NCI-H345 treated with DMSO at 0.1 percent for 48 hours (cell line): ENCODE data around the gene SLC47A2.

Experiments
- DNase-seq: peaks from one replicate; lab custom pipeline; 2025; ENCODE audit not compliant: unreplicated experiment; lab: John Stamatoyannopoulos, UW

The SLC47A2 gene

DNA sequence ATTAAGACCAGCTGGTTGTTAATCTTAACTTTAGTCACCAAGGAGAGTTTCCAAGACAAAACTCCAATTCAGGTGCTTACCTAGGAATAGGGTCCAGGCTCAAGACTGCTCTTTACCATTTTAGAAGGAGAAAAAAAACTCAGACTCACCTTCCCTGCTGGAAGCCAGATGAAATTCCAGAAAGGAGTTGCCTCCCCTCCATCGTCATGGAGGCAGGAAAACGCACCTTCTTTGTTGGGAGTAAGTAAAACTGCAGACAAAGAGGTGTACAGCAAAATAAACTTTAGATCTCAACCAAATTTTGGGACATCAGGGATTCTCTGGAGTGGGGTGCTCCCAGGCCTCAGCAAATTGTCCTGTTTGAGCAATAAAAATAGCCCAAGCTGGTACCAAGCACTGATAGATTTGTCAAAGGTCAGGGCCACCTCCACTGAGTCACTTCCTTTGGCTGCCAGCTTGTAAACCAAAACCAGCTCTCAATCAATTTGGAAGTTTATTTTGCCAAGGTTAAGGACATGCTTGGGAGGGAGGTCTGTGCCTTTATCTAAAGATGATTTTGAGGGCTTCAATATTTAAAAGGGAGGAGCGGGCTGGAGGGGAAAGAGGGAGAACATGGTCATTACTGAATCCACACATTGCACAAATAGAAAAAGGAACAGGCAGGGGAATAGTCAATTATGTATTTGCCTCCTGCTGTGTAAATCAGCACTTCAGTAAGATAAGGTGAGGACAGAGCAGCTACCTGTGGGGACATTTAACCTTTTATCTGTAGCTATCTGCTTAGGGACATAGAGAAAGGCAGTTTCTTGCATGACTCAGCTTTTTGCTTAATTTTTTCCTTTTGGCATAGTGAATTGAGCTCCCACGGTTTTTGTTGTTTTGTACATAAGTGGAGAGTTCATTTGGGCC is 69.3 kb downstream of the SLC47A2 start:
- no peak for DNase-seq

DNA sequence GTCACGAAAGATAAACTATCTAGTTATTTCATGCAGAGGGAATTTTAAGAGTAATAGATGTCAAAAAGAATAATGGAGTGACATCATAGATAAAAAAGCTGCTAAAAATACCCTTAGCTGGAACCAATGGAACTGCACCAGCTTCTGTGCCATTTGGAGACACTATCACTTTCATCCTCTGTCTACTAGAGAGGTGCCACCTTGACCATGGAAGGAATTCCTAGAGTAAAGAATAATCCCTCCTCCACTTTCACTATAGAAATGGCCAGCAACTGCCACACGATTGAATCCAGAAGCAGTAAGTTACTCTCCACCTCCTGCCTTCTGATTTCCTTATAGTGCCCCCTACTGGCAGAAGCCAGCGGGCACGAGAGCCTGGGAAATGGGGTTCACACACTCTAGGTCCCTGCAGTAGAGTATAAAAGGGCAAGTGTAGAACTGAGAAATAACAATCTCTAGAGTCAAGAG is 70.6 kb downstream of the SLC47A2 start:
- no peak for DNase-seq

DNA sequence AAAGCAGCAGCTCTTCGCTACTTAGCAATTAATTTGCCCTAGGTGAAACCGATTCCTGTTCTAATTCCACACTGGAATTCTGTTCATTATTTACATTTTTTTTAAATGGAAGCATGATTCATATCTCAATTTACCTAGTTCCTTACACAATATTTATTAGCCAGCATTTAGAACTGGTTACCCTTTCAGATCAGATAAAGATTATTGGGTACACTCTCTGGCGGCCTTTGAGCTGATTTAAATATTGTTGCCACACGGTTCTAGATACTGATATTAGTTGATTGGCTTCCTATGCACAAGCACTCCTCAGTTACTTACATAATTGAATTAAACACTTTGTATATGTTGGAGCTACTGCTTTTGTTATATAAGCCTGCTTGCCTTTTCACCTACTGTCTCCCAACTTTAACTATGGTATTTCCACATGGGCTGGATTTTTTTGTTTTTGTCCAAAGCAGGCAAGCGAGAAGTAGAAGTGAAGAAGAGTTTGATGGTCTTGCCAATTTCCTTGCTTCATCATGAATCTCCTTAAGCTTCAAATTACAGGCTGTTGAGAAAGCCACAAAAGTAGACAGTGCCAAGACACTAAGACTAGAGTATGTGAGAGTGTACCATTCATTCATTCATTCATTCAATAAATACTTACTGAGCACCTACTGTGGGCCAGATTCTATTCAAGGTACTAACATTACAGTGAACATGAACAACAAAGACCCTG is 71.7 kb downstream of the SLC47A2 start:
- DNase-seq: no peak

DNA sequence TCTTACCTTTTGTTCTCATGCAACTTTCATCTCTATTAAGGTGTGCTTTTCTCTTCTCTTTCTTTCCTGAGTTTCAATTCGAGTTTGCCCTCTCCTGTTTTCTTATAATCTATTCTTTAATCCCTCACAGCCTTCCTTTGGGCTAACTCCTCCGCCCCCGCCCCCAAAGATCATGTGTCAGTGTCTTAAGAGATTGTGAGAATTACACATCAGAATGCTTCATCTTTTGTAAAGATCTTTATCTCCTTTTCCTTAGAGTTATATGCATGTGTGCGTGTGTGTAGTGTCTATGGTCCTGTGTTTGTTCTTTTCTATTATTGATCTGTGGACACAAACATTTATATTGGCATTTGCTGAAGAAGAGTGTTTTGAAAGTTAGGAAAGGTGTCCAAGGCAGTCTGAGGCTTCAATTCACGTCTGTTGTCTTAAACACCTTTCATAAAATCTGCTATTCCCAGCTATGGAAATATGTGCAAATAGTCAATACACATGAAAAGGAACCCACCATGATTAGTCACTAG is 74.0 kb downstream of the SLC47A2 start:
- DNase-seq: no peak

DNA sequence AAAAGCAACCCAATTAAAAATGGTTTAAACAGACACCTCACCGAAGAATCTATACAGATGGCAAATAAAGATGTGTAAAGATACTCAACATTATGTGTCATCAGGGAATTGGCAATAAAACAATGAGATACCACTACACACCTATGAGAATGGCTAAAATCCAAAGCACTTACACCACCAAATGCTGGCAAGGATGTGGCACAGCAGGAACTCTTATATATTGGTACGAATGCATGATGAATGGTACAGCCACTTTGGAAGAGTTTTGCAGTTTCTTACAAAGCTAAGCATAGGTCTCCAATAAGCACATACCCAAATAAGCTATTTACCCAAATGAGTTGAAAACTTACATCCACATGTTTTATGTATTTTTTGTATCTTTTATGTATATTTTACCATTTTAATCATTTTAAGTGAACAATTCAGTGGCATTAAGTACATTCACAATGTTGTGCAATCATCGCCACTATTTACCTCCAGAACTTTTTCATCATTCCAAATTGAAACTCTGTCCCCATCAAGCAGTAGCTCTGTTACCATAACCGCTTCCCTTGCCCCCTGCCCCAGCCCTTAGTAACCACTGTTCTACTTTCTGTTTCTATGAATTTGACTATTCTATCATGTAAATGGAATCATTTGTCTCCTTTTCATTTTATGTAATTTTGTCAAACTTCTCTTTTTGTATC is 74.6 kb downstream of the SLC47A2 start:
- no peak for DNase-seq

DNA sequence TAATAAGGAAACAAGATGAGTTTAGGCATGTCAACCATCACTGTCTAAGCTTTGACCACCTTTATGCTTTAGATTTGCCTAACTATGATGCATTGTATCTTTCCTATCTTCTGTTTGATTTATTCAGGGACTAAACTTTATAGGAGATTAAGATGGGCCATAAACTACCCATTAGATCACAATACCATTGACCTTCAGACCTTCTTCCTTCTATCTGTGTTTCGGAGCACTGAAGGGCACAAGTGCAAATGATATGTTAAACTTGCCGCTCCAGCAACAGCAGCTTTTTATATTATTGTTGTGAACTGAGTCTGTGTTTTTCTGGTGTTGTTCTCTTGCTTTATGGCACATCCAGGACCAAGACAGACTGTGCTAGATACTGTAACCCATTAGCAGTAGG is 84.5 kb downstream of the SLC47A2 start:
- no peak for DNase-seq

DNA sequence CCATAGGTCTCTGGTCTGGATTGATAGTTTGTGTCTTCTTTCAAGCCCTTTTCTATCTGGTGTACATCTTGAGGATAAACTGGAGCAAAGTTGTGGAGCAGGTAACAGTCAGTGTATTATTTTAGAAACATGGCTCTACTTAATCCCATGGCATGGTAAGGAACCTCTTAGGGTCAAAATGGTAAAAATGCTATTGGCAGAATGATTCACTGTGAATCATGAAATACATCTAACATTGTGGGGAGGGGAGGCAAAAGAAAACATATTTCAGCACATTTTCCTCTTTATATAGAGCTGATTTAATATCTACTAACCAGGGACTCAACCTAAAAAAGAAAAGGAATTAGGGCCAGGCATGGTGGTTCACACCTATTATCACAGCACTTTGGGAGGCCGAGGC is 85.7 kb downstream of the SLC47A2 start:
- no peak for DNase-seq

DNA sequence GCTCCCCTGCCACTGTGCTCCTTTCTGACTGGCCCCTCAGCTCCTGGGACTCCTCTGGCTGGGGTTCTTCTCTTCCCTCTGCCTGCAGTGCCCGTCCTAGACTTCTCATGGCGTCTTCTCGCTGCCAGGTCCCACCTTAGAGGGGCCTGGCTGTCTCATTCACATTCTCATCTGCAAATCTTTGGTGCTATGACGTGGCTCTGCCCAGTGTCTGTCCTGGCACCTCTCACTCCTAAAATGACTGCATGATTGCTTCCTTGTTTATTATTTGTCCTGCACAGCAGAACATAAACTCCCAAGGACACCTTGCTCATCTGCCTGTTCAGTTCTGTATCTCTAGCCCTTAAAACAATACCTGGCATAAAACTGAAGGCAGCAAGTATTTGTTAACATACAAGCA is 86.3 kb downstream of the SLC47A2 start:
- DNase-seq: no peak

DNA sequence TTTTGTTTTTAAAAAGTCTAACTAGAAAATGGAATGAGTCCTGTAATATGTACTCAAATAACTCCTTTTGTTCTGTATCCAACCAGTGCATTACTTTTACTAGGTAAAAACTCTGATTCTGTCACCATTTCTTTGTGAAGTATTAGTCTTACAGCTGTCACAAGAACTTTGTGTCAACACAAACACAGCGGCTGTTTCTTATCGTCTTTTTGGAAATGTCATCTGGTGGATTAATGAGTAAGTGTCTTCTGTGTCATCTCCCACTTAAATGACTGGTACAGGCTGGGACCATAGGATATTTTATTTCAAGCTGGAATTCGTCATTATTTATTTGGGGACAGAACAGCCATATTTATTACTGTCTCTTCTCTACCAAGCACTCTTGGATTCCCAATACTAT is 86.9 kb downstream of the SLC47A2 start:
- DNase-seq: no peak
